Peyer's patch (tissue), 4 donors: ENCODE data around the gene HEXIM1. TPM values are rescaled to one million over a fixed set of nuclear protein-coding genes. Genes with fewer than 3 reads are reported as not detected.
A peak's percentile ranks its signal among the peaks of the same experiment; 100 is the strongest.

ENCODE experiments used
- DNase-seq, 3 donors: peaks; one replicate each; pipeline ENCODE4 v3.0.0-alpha.2; 2017 to 2019
- H3K27ac ChIP-seq, 4 donors: fragments of 200-600 bp; sonication (generic); one replicate each; pipeline ENCODE4 v1.5.1; 2016 to 2019
- H3K27me3 ChIP-seq, 2 donors: fragments of 200-600 bp; sonication (generic); one replicate each; pipeline ENCODE4 v1.5.1; 2019
- H3K36me3 ChIP-seq, 3 donors: fragments of 200-600 bp; sonication (generic); one replicate each; pipeline ENCODE4 v1.5.1; 2016 to 2019
- H3K4me1 ChIP-seq, 4 donors: fragments of 200-600 bp; sonication (generic); one replicate each; pipeline ENCODE4 v1.5.1; 2016 to 2019
- H3K4me3 ChIP-seq, 4 donors: fragments of 200-600 bp; sonication (generic); 1 replicate in 3 of 4; 2 replicates in 1 of 4; pipeline ENCODE4 v1.5.1; 2016 to 2019; ENCODE audit warnings: mild to moderate bottlenecking in 1 of 4
- H3K9me3 ChIP-seq, 4 donors: fragments of 200-600 bp; sonication (generic); one replicate each; pipeline ENCODE4 v1.5.1; 2016 to 2019; ENCODE audit warnings: mild to moderate bottlenecking in 1 of 4
- POLR2A ChIP-seq, 2 donors: fragments of 450-650 bp; IDR thresholded peaks; one replicate each; pipeline ENCODE4 v1.5.1; 2017; ENCODE audit warnings: antibody characterized with exemption in 2 of 2, mild to moderate bottlenecking in 2 of 2, moderate library complexity in 2 of 2
- total RNA-seq, 4 donors: library from RNA; depleted of rRNA; stranded (reverse); fragments of >200 nt; gene quantifications; one replicate each; pipeline ENCODE4 v1.1.0, GENCODE V29; 2016
- TF ChIP-seq, protein P1 (sequence below), 6 experiments: fragments of 450-650 bp in 4 of 6; fragments of 200-600 bp in 2 of 6; sonication (generic) in 1 of 6; IDR thresholded peaks; one replicate each; pipeline ENCODE4 v1.5.1; 2017 to 2019; ENCODE audit warnings: antibody characterized with exemption in 6 of 6, mild to moderate bottlenecking in 3 of 6, moderate library complexity in 1 of 6

Gene HEXIM1
- total RNA-seq, 4 donors from 2014 or later = 24.3 to 41.8 (median 31.7) TPM

DNA sequence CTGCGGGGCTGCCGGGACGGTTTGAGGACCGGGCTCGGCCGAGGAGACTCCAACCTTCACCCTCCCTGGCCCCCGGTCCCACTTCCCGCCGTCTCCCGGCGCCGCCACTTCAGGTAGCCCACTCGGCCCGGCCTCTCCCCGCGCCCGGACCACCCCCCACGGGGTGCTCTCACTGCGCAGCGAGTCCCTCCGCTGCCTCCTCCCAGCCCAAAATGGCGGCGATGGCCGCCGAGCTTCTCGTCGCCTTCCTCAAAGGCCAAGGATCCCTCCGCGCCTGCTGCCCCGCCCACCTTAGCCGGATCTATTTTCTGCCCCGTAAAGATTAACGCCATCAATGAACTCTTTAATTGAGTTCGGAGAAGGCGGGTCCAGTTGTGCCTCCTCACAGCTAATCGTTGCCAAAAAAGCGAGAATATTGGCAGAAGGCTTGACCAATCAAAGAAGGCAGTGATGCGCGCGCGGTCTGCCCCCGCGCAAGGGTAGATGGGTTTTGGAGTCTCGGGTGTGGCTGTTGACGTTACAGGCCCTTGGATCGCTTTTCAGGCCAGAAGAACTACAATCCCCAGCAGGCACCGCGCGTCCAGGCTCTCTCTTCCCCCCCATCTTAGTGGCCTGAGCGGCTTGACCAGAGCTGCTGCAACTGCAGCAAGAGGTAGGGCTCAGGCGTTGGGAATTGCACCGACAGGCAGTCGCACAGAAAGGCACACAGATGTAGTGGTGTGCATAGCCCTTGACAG is 13.2 kb downstream of the HEXIM1 start, which contains the start of gene HEXIM2:
Gene HEXIM2 (plus strand): TSS at position 588 of the 737 bp plus-strand sequence. CDS start 919 bp downstream, outside the sequence.
- peak; percentile 97 to 99 (median 98) for DNase-seq
- Histone ChIP-seq H3K27me3 (no peaks in the 10 kb centered on the region), H3K9me3 (no peaks in the 10 kb centered on the region), H3K27ac (peak within 1 kb of the TSS; percentile 97 to 100 (median 98)), H3K36me3 (no peaks in the 10 kb centered on the region), H3K4me3 (peak within 1 kb of the TSS; percentile 66 to 97 (median 80)), H3K4me1 (peaks cover 0 to 33% (median 12%) of the 10 kb centered on the region in 4 donors)
- TF ChIP-seq POLR2A (IDR thresholded peaks at IDR 0.05) = peak; percentile 86 to 90
- TF ChIP-seq, protein P1, sequence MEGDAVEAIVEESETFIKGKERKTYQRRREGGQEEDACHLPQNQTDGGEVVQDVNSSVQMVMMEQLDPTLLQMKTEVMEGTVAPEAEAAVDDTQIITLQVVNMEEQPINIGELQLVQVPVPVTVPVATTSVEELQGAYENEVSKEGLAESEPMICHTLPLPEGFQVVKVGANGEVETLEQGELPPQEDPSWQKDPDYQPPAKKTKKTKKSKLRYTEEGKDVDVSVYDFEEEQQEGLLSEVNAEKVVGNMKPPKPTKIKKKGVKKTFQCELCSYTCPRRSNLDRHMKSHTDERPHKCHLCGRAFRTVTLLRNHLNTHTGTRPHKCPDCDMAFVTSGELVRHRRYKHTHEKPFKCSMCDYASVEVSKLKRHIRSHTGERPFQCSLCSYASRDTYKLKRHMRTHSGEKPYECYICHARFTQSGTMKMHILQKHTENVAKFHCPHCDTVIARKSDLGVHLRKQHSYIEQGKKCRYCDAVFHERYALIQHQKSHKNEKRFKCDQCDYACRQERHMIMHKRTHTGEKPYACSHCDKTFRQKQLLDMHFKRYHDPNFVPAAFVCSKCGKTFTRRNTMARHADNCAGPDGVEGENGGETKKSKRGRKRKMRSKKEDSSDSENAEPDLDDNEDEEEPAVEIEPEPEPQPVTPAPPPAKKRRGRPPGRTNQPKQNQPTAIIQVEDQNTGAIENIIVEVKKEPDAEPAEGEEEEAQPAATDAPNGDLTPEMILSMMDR (IDR thresholded peaks at IDR 0.05) = no peak

GRCh38 chr17:45162025-45162687 is 13.9 kb downstream of the HEXIM1 start:
- DNase-seq = no peak
- peak overlapping the region; percentile 41 to 97 (median 59) for H3K4me3 ChIP-seq
- H3K27me3 ChIP-seq = no peaks in the 10 kb centered on the region
- peaks cover 0 to 33% (median 12%) of the 10 kb centered on the region in 4 donors for H3K4me1 ChIP-seq
- TF ChIP-seq, protein P1 (IDR thresholded peaks at IDR 0.05) = no peak
- no peak for TF ChIP-seq POLR2A (IDR thresholded peaks at IDR 0.05)
- H3K27ac ChIP-seq = peak overlapping the region; percentile 17 to 97 (median 36)
- no peaks in the 10 kb centered on the region for H3K36me3 ChIP-seq
- no peaks in the 10 kb centered on the region for H3K9me3 ChIP-seq

- Histone ChIP-seq H3K27me3 (no peaks in the 10 kb centered on the region), H3K4me3 (no peak overlapping the region), H3K27ac (no peak overlapping the region), H3K9me3 (no peaks in the 10 kb centered on the region), H3K4me1 (peaks cover 0 to 12% (median 5%) of the 10 kb centered on the region in 4 donors), H3K36me3 (no peaks in the 10 kb centered on the region)
- TF ChIP-seq, protein P1 (IDR thresholded peaks at IDR 0.05) = no peak
- TF ChIP-seq POLR2A (IDR thresholded peaks at IDR 0.05) = no peak
- peak in 1 of 3 donors; percentile 14 for DNase-seq
Measured at GRCh38 chr17:45164734-45165269, 16.5 kb downstream of the HEXIM1 start.

DNA sequence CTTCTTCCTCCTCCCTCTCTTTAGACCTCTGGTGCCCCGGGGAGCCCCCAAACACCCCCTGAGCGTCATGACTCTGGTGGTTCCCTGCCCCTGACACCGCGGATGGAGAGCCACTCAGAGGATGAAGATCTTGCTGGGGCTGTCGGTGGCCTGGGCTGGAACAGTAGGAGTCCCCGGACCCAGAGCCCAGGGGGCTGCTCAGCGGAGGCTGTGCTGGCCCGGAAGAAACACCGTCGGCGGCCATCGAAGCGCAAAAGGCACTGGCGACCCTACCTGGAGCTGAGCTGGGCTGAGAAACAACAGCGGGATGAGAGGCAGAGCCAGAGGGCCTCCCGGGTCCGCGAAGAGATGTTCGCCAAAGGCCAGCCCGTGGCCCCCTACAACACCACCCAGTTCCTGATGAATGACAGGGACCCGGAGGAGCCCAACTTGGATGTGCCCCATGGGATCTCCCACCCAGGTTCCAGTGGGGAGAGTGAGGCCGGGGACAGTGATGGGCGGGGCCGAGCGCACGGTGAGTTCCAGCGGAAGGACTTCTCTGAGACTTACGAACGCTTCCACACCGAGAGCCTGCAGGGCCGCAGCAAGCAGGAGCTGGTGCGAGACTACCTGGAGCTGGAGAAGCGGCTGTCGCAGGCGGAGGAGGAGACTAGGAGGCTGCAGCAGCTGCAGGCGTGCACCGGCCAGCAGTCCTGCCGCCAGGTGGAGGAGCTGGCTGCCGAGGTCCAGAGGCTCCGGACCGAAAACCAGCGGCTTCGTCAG is 20.9 kb downstream of the HEXIM1 start:
- Histone ChIP-seq H3K4me3 (no peak overlapping the region), H3K9me3 (no peaks in the 10 kb centered on the region), H3K27me3 (no peaks in the 10 kb centered on the region), H3K4me1 (peaks cover 6 to 37% (median 12%) of the 10 kb centered on the region in 4 donors), H3K27ac (no peak overlapping the region), H3K36me3 (no peaks in the 10 kb centered on the region)
- no peak for TF ChIP-seq POLR2A (IDR thresholded peaks at IDR 0.05)
- TF ChIP-seq, protein P1 (IDR thresholded peaks at IDR 0.05) = no peak
- DNase-seq = no peak

DNA sequence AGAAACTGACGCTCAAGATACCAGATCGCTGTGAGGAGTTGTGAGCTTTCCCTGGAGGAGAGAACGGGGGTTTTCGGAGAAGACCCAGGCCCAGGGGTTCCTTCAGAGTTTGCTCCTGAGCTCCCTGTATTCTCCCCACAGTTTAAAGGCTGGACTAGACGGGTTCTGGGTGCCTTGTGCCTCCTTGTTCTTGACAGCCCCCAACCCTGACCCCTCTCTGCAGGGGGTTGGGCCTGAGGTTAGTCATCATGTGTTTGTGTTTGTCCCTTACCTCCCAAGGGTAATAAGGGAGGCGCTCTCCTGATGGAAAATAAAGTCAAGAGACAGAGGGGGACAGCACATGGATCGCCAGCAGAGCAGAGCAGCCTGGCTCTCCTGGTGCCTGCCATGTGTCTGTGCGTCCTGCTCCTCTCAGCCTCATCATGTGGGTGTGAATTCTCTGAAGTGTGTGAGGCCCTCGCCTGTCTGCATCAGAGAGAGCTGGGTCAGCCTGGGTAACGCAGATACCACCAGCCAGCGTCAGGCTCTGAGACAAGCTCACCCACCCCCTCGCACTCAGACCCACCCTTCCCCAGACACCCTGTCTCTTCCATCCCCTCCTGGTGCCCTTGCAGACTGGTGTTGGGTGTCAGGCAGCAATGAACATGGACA is 22.1 kb downstream of the HEXIM1 start:
- Histone ChIP-seq H3K4me3 (no peak overlapping the region), H3K27ac (peak overlapping the region; percentile 42 to 89 (median 72)), H3K4me1 (peaks cover 6 to 37% (median 12%) of the 10 kb centered on the region in 4 donors), H3K9me3 (no peaks in the 10 kb centered on the region), H3K36me3 (no peaks in the 10 kb centered on the region), H3K27me3 (no peaks in the 10 kb centered on the region)
- DNase-seq = no peak
- TF ChIP-seq POLR2A (IDR thresholded peaks at IDR 0.05) = no peak
- TF ChIP-seq, protein P1 (IDR thresholded peaks at IDR 0.05) = no peak
